Measurements from ENCODE around the gene SOX6.

- TF ChIP-seq, protein P1, sequence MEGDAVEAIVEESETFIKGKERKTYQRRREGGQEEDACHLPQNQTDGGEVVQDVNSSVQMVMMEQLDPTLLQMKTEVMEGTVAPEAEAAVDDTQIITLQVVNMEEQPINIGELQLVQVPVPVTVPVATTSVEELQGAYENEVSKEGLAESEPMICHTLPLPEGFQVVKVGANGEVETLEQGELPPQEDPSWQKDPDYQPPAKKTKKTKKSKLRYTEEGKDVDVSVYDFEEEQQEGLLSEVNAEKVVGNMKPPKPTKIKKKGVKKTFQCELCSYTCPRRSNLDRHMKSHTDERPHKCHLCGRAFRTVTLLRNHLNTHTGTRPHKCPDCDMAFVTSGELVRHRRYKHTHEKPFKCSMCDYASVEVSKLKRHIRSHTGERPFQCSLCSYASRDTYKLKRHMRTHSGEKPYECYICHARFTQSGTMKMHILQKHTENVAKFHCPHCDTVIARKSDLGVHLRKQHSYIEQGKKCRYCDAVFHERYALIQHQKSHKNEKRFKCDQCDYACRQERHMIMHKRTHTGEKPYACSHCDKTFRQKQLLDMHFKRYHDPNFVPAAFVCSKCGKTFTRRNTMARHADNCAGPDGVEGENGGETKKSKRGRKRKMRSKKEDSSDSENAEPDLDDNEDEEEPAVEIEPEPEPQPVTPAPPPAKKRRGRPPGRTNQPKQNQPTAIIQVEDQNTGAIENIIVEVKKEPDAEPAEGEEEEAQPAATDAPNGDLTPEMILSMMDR (IDR thresholded peaks at IDR 0.05) = no peak
- no peak for TF ChIP-seq POLR2AphosphoS5 (IDR thresholded peaks at IDR 0.05)
- TF ChIP-seq POLR2A (IDR thresholded peaks at IDR 0.05) = no peak
Measured at GRCh38 chr11:16095756-16096155, 260.6 kb downstream of the SOX6 start.
